HepG2 (cell line): Measurements from ENCODE around the gene LIPH. TPM values are rescaled to one million over a fixed set of nuclear protein-coding genes. Genes with fewer than 3 reads are reported as not detected.

Experiments
- ATAC-seq: fragments of 200-7000 bp; cut with Tn5 transposase; 3 replicates; pipeline ENCODE4 v1.9.1; 2020; ENCODE audit warnings: mild to moderate bottlenecking, moderate library complexity
- BruUV-seq: library from RNA; stranded (reverse); fragments of 400-500 nt; replicated peaks from 2 replicates; lab custom pipeline; 2021; lab: Mats Ljungman, UMichigan
- CTCF ChIA-PET: fragments of 300-600 bp; formaldehyde crosslinking; extraction: SDS; loops from one replicate; lab custom pipeline; 2021; ENCODE audit warnings: low total read pairs, inconsistent platforms, low intra/inter-chr PET ratio; lab: Yijun Ruan, JAX
- POLR2A ChIA-PET: fragments of 350-600 bp; sonication (Branson Sonifier 250); formaldehyde crosslinking; loops from one replicate; lab custom pipeline; 2020; ENCODE audit warnings: antibody characterized with exemption, inconsistent platforms; lab: Yijun Ruan, JAX
- DNase-seq: peaks from one replicate; pipeline ENCODE4 v3.0.0-alpha.2; 2015; ENCODE audit warnings: low spot score
- FAIRE-seq: peaks from 3 replicates; lab custom pipeline; 2011; peaks lifted over from hg19 to GRCh38; lab: Jason Lieb, UNC
- H2AFZ ChIP-seq: one replicate; pipeline ENCODE4 v1.6.1; 2011; ENCODE audit warnings: low read length, inconsistent platforms
- H3K27ac ChIP-seq: fragments of 300-600 bp; 3 replicates; pipeline ENCODE4 v1.8.0; 2011; ENCODE audit warnings: mixed run types, mild to moderate bottlenecking, mixed read lengths, low read length, inconsistent platforms; ENCODE audit not compliant: insufficient read depth; ENCODE audit errors: extremely low read length
- H3K27me3 ChIP-seq, 2 experiments: fragments of 200-600 bp in 1 of 2; 2 replicates in 1 of 2; 3 replicates in 1 of 2; pipeline versions ENCODE4 v1.6.0 to v1.8.0; 2011; ENCODE audit warnings: low read length in 2 of 2, mild to moderate bottlenecking in 2 of 2, moderate library complexity in 2 of 2, inconsistent platforms in 1 of 2; ENCODE audit not compliant: insufficient read depth in 2 of 2, control insufficient read depth in 1 of 2
- H3K36me3 ChIP-seq, 2 experiments: fragments of 200-600 bp in 1 of 2; replicated peaks in 1 of 2; 2 replicates in 1 of 2; 3 replicates in 1 of 2; pipeline versions ENCODE4 v1.5.1 to v1.8.0; 2011; ENCODE audit warnings: low read length in 2 of 2, inconsistent platforms in 1 of 2; ENCODE audit not compliant: insufficient read depth in 2 of 2, control insufficient read depth in 1 of 2
- H3K4me1 ChIP-seq: 2 replicates; pipeline ENCODE4 v1.5.1; 2012; ENCODE audit warnings: low read length, inconsistent platforms; ENCODE audit not compliant: insufficient read depth
- H3K4me2 ChIP-seq: 2 replicates; pipeline ENCODE4 v1.6.0; 2011; ENCODE audit warnings: low read depth, low read length, inconsistent platforms
- H3K4me3 ChIP-seq, 3 experiments: fragments of 200-600 bp in 1 of 3; sonication (generic), shearing (Covaris generic) in 1 of 3; replicated peaks in 1 of 3; 2 replicates each; pipeline ENCODE4 v1.5.1; 2011 to 2016; ENCODE audit warnings: low read length in 3 of 3, inconsistent platforms in 2 of 3, low read depth in 2 of 3, mild to moderate bottlenecking in 2 of 3, control low read depth in 1 of 3, mixed read lengths in 1 of 3; ENCODE audit not compliant: insufficient read depth in 1 of 3
- H3K79me2 ChIP-seq: one replicate; pipeline ENCODE4 v1.6.1; 2011; ENCODE audit warnings: low read length, inconsistent platforms; ENCODE audit not compliant: insufficient read depth
- H3K9ac ChIP-seq: 2 replicates; pipeline ENCODE4 v1.6.0; 2011; ENCODE audit warnings: mild to moderate bottlenecking, low read depth, low read length, inconsistent platforms; ENCODE audit not compliant: insufficient read depth
- H3K9me3 ChIP-seq: 2 replicates; pipeline ENCODE4 v1.5.1; 2012; ENCODE audit warnings: mild to moderate bottlenecking, low read length
- H4K20me1 ChIP-seq: 2 replicates; pipeline ENCODE4 v1.6.0; 2011; ENCODE audit warnings: inconsistent platforms, mild to moderate bottlenecking, low read length, moderate library complexity; ENCODE audit not compliant: insufficient read depth
- FOXC1 ChIP-seq: sonication (generic); formaldehyde crosslinking; IDR thresholded peaks from 2 replicates; pipeline ENCODE4 v1.8.0; 2022; ENCODE audit warnings: mild to moderate bottlenecking, missing genetic modification reagents, borderline replicate concordance
- HMG20A ChIP-seq: IDR thresholded peaks from 2 replicates; pipeline ENCODE4 v1.6.1; 2016; ENCODE audit warnings: borderline replicate concordance
- KDM3A ChIP-seq: IDR thresholded peaks from 2 replicates; pipeline ENCODE4 v1.6.1; 2018; ENCODE audit warnings: low read depth, missing compliant biosample characterization
- MAFG ChIP-seq: sonication (generic); formaldehyde crosslinking; IDR thresholded peaks from 2 replicates; pipeline ENCODE4 v1.5.1; 2020; ENCODE audit warnings: mild to moderate bottlenecking, missing genetic modification reagents
- MYC ChIP-seq: sonication (generic); formaldehyde crosslinking; IDR thresholded peaks from 2 replicates; pipeline ENCODE4 v1.9.0; 2021; ENCODE audit warnings: missing genetic modification reagents, borderline replicate concordance
- NR2F1 ChIP-seq, 2 experiments: fragments of 450-650 bp in 1 of 2; formaldehyde crosslinking in 1 of 2; IDR thresholded peaks; 2 replicates each; pipeline versions ENCODE4 v1.5.0 to v1.6.1; 2016 to 2020; ENCODE audit warnings: mild to moderate bottlenecking in 1 of 2, missing compliant biosample characterization in 1 of 2, missing genetic modification reagents in 1 of 2, moderate library complexity in 1 of 2
- PCBP1 ChIP-seq: fragments of 200-400 bp; formaldehyde crosslinking; IDR thresholded peaks from 2 replicates; pipeline ENCODE4 v1.6.1; 2017; ENCODE audit warnings: mild to moderate bottlenecking, low read depth, low read length, borderline replicate concordance
- SNRNP70 ChIP-seq: fragments of 200-400 bp; formaldehyde crosslinking; IDR thresholded peaks from 2 replicates; pipeline ENCODE4 v1.6.1; 2017; ENCODE audit warnings: mild to moderate bottlenecking, low read depth, low read length, moderate library complexity
- STAG1 ChIP-seq: sonication (generic); formaldehyde crosslinking; IDR thresholded peaks from 2 replicates; pipeline ENCODE4 v1.4.0; 2020; ENCODE audit warnings: missing genetic modification reagents
- ZBTB42 ChIP-seq: sonication (generic); formaldehyde crosslinking; IDR thresholded peaks from 2 replicates; pipeline ENCODE4 v1.5.0; 2020; ENCODE audit warnings: mild to moderate bottlenecking, missing genetic modification reagents
- ZMYM2 ChIP-seq: sonication (generic); formaldehyde crosslinking; IDR thresholded peaks from 2 replicates; pipeline ENCODE4 v1.8.0; 2022; ENCODE audit warnings: mild to moderate bottlenecking, missing genetic modification reagents
- ZNF143 ChIP-seq: sonication (generic); formaldehyde crosslinking; IDR thresholded peaks from 2 replicates; pipeline ENCODE4 v1.4.0; 2020; ENCODE audit warnings: missing genetic modification reagents
- ZNF17 ChIP-seq: sonication (generic); formaldehyde crosslinking; IDR thresholded peaks from 2 replicates; pipeline ENCODE4 v1.5.0; 2020; ENCODE audit warnings: mild to moderate bottlenecking, missing genetic modification reagents
- ZNF83 ChIP-seq: sonication (generic); formaldehyde crosslinking; IDR thresholded peaks from 2 replicates; pipeline ENCODE4 v1.4.0; 2020; ENCODE audit warnings: missing genetic modification reagents, mild to moderate bottlenecking, borderline replicate concordance
- WGBS: methylation state at CpG from one replicate; pipeline ENCODE4 v1.1.6; 2017; ENCODE audit warnings: low lambda C conversion rate; 5-methylcytosine and 5-hydroxymethylcytosine counted together
- in situ Hi-C: cut with HindIII; loops from 2 replicates; pipeline ENCODE4 v1.10.0; 2017; ENCODE audit warnings: low pct_unique_long_range_greater_than_20kb; ENCODE audit not compliant: extremely low pct_ligation_motif_present
- intact Hi-C: fragments of 100-400 bp; cut with micrococcal nuclease; formaldehyde crosslinking; loops from one replicate; pipeline ENCODE4 v1.10.0; 2022; ENCODE audit not compliant: unreplicated experiment
- polyA plus RNA-seq, 8 experiments: library from polyadenylated mRNA; depleted of rRNA in 3 of 8; stranded (reverse) in 7 of 8; unstranded in 1 of 8; fragments of >200 nt; fragmentation: Illumina TruSeq in 4 of 8; extraction: Trizol in 4 of 8; gene quantifications; 2 replicates each; pipeline versions ENCODE4 v1.2.1 to v1.2.3, GENCODE V29; 2011 to 2016; ENCODE audit warnings: low read depth in 4 of 8, missing spikeins in 1 of 8, mixed read lengths in 1 of 8; ENCODE audit not compliant: insufficient read depth in 1 of 8
- total RNA-seq, 5 experiments: library from RNA; depleted of rRNA; stranded (reverse); fragments of >200 nt; fragmentation: Illumina TruSeq; extraction: Trizol; gene quantifications; 2 replicates each; pipeline ENCODE4 v1.2.3, GENCODE V29; 2016; ENCODE audit warnings: low read depth in 1 of 5
- TF ChIP-seq, protein P1 (sequence below): IDR thresholded peaks from 2 replicates; pipeline ENCODE4 v1.6.1; 2016
- TF ChIP-seq, protein P2 (sequence below): IDR thresholded peaks from 2 replicates; pipeline ENCODE4 v1.6.1; 2016; ENCODE audit warnings: missing biosample characterization, missing genetic modification reagents, low read depth

LIPH gene
- total and polyA plus RNA-seq, 2 of the 13 experiments (the other 11 are each of a cell fraction or from before 2014, with no cell fraction given), result 0.09 to 0.34 TPM

DNA sequence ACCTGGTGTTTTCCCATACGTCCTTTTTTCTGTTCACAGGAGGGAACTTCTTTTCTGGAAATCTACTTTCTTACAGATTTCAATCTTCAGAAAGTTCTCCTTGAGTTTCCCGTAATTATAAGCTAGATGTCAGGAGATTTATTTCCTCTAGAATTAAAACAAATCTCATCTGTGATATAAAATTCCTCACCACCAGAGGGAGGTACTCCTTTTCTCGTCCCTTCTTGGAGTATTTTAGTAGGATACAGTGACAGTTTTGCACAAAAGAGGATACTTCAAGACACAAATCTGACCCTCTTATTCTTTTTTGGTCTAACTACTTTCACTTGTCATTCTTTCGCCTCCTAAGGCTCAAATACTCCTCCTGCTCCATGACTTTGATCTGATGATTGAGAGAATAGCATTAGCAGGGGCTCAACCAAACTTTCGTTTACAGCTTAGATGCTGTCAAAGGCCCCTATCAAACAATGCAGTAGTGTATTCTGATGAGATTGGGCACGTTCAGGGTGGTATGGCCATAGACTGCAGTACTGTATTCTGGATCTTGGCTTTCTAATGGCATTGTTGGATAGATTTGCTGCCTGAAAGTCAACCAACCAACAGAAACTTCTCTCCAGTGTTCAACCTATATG lies 91.6 kb downstream of the LIPH start:
- DNase-seq (no peak), FAIRE-seq (peak; percentile 15), ATAC-seq (no peak)
- no peaks in the 10 kb centered on the region for H4K20me1 ChIP-seq
- ChIA-PET CTCF (interaction anchor here (1.2 kb wide), 1 partner anchor 114 kb away, joined by 4 read pairs; no protein-coding TSS in a partner anchor), POLR2A (no interaction called here)
- peaks cover 10 to 49% of the 10 kb centered on the region in 2 experiments; a peak in 4 of 5 replicates for H3K36me3 ChIP-seq
- H3K4me2 ChIP-seq, result no peak overlapping the region
- no peaks in the 10 kb centered on the region for H3K27me3 ChIP-seq
- 95% methylated on average over 6 of the region's 6 CpGs for WGBS
- no peaks in the 10 kb centered on the region for H3K9me3 ChIP-seq
- no TSS peak for BruUV-seq
- no peak overlapping the region for H3K9ac ChIP-seq
- TF ChIP-seq STAG1 (CRISPR knock-in tag), result 0 out of 2 replicates have a peak, but pooled peaks have one; percentile 10
- no peak for TF ChIP-seq NR2F1 (CRISPR knock-in tag; IDR thresholded peaks at IDR 0.05)
- no peak overlapping the region for H3K27ac ChIP-seq
- H3K79me2 ChIP-seq, result no peaks in the 10 kb centered on the region
- H3K4me3 ChIP-seq, result no peak overlapping the region
- H2AFZ ChIP-seq, result no peak overlapping the region
- in situ Hi-C loops (no loop called here), intact Hi-C loops (no loop called here)
- H3K4me1 ChIP-seq, result no peaks in the 10 kb centered on the region

DNA sequence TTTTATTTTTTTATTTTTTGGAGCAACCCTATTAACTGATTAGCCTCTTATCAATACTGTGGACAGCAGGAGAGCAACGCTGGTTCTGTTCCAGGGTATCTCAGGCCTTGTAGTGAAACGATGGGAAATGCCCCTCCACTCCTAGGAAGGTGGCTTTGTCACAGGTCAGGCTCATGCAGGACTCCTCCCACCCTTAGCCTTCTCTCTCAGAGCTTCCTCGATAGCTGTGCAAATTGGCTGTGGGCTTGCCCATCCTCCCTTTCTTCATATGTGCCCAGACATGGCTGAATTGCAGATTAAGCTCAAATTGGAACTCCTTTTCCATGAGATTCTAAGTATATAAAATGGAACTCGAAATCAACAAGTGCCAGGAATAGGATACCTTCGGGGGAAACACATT lies 92.1 kb downstream of the LIPH start:
- 88% methylated on average over 5 of the region's 5 CpGs for WGBS
- Histone ChIP-seq H3K9ac (no peak overlapping the region), H3K79me2 (no peaks in the 10 kb centered on the region), H3K9me3 (no peaks in the 10 kb centered on the region), H3K4me2 (no peak overlapping the region), H3K4me3 (no peak overlapping the region), H4K20me1 (no peaks in the 10 kb centered on the region), H3K4me1 (no peaks in the 10 kb centered on the region), H2AFZ (no peak overlapping the region), H3K27me3 (no peaks in the 10 kb centered on the region), H3K36me3 (peaks cover 8 to 44% of the 10 kb centered on the region in 2 experiments; a peak in 4 of 5 replicates), H3K27ac (no peak overlapping the region)
- intact Hi-C loops (no loop called here), in situ Hi-C loops (no loop called here)
- no peak for ATAC-seq
- no peak for FAIRE-seq
- ChIA-PET CTCF (interaction anchor here (1.2 kb wide), 1 partner anchor 115 kb away, joined by 4 read pairs; no protein-coding TSS in a partner anchor), POLR2A (no interaction called here)
- DNase-seq, result no peak
- BruUV-seq, result no TSS peak
- no peak for TF ChIP-seq ZNF143 (CRISPR knock-in tag)
- TF ChIP-seq HMG20A, result no peak
- TF ChIP-seq ZNF17 (CRISPR knock-in tag), result no peak
- no peak for TF ChIP-seq ZMYM2 (CRISPR knock-in tag)
- no peak for TF ChIP-seq PCBP1
- TF ChIP-seq SNRNP70, result no peak
- TF ChIP-seq, protein P1, sequence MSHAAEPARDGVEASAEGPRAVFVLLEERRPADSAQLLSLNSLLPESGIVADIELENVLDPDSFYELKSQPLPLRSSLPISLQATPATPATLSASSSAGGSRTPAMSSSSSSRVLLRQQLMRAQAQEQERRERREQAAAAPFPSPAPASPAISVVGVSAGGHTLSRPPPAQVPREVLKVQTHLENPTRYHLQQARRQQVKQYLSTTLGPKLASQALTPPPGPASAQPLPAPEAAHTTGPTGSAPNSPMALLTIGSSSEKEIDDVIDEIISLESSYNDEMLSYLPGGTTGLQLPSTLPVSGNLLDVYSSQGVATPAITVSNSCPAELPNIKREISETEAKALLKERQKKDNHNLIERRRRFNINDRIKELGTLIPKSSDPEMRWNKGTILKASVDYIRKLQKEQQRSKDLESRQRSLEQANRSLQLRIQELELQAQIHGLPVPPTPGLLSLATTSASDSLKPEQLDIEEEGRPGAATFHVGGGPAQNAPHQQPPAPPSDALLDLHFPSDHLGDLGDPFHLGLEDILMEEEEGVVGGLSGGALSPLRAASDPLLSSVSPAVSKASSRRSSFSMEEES, result no peak
- no peak for TF ChIP-seq ZNF83 (CRISPR knock-in tag)
- TF ChIP-seq, protein P2, sequence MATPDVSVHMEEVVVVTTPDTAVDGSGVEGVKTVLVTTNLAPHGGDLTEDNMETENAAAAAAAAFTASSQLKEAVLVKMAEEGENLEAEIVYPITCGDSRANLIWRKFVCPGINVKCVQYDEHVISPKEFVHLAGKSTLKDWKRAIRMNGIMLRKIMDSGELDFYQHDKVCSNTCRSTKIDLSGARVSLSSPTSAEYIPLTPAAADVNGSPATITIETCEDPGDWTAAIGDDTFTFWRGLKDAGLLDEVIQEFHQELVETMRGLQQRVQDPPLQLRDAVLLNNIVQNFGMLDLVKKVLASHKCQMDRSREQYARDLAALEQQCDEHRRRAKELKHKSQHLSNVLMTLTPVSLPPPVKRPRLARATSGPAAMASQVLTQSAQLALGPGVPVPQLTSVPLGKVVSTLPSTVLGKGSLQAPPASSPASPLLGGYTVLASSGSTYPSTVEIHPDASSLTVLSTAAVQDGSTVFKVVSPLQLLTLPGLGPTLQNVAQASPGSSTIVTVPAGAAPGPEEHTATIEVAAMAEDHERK (CRISPR knock-in tag), result no peak
- TF ChIP-seq MAFG (CRISPR knock-in tag), result no peak
- no peak for TF ChIP-seq MYC (CRISPR knock-in tag)
- TF ChIP-seq FOXC1, result no peak
- TF ChIP-seq KDM3A, result no peak
- no peak for TF ChIP-seq ZBTB42
